SU-DHL-6 (cell line): ENCODE results near the gene TH.

Experiments used
- CTCF ChIP-seq: fragments of 200-600 bp; sonication (generic); IDR thresholded peaks from one replicate; pipeline ENCODE4 v1.5.1; 2017; ENCODE audit warnings: antibody characterized with exemption, mild to moderate bottlenecking, low read length, moderate library complexity; ENCODE audit not compliant: insufficient read depth, poor library complexity, severe bottlenecking
- EZH2phosphoT487 ChIP-seq: fragments of 200-600 bp; sonication (generic), shearing (Covaris generic); conservative IDR thresholded peaks from 2 replicates; pipeline ENCODE4 v1.6.1; 2018; ENCODE audit warnings: mild to moderate bottlenecking, antibody characterized with exemption, low read length, moderate library complexity, mixed read lengths

- TF ChIP-seq CTCF: no peak
- TF ChIP-seq EZH2phosphoT487: no peak
These were observed 21.7 kb upstream of the TH start for GRCh38 chr11:2193099-2193887.
